ENCODE data around the gene AQP2. TPM values are rescaled to one million over a fixed set of nuclear protein-coding genes. Genes with fewer than 3 reads are reported as not detected.

The AQP2 gene
- total RNA-seq, 1 donor, result not detected

- H3K4me3 ChIP-seq (ENCODE audit: low read depth, low read length), result no peak overlapping the region
- no peak for TF ChIP-seq CTCF (IDR thresholded peaks at IDR 0.05; ENCODE audit: insufficient read depth, low read depth, low read length)
- DNase-seq (ENCODE audit: low read depth), result no peak
Observed at GRCh38 chr12:49959685-49960473, 9.3 kb downstream of the AQP2 start.

DNA sequence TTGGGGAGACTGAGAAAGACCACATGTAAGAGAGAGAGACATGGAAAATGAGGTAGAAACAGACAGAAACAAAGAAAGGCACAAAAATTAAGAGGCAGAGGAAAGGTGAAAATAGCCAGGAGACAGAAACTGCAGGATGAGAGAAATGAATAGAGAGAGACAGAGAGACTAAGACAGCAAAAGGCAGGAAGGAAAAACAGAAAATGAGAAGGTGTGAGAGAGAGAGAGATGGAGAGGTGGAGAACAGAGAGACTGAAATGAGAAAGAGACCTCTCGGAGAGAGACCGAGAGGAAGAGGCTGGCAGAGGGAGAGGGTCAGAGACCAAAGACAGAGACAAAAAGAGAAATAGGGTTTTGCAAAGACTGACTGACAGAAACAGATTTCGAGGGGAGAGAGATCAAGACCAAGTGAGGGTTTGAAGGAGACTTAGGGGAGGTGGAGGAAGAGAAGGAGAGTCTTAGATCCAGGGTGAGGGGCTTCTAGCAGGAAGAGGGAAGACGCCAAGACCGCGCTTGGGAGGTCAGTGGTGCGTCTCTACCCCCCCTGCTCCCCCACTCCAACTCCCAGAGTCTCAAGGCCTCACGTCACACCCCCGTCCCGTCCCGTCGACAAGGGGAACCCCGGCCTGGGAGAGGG lies 10.1 kb downstream of the AQP2 start:
- no peak overlapping the region for H3K4me3 ChIP-seq (ENCODE audit: low read depth, low read length)
- no peak for TF ChIP-seq CTCF (IDR thresholded peaks at IDR 0.05; ENCODE audit: insufficient read depth, low read depth, low read length)
- DNase-seq (ENCODE audit: low read depth), result no peak

GRCh38 chr12:49961111-49961922 lies 10.8 kb downstream of the AQP2 start, which contains the start of gene AQP5:
Gene AQP5, plus strand, starts transcription at chr12:49961872. Its CDS starts 146 bp downstream, at chr12:49962018.
- no peak for DNase-seq (ENCODE audit: low read depth)
- TF ChIP-seq CTCF (IDR thresholded peaks at IDR 0.05; ENCODE audit: insufficient read depth, low read depth, low read length), result no peak
- H3K4me3 ChIP-seq (ENCODE audit: low read depth, low read length), result peak within 1 kb of the TSS; percentile 23

GRCh38 chr12:49961993-49962764 lies 11.6 kb downstream of the AQP2 start:
- H3K4me3 ChIP-seq (ENCODE audit: low read depth, low read length), result no peak overlapping the region
- DNase-seq (ENCODE audit: low read depth), result no peak

GRCh38 chr12:49962861-49963765 lies 12.6 kb downstream of the AQP2 start:
- TF ChIP-seq CTCF (IDR thresholded peaks at IDR 0.05; ENCODE audit: insufficient read depth, low read depth, low read length), result no peak
- H3K4me3 ChIP-seq (ENCODE audit: low read depth, low read length), result no peak overlapping the region
- DNase-seq (ENCODE audit: low read depth), result no peak

More at GRCh38 chr12:49961993-49962764, 11.6 kb downstream of the AQP2 start:
- TF ChIP-seq CTCF (IDR thresholded peaks at IDR 0.05; ENCODE audit: insufficient read depth, low read depth, low read length), result no peak
